Measurements from ENCODE around the gene BRD3OS. TPM values are rescaled to one million over a fixed set of nuclear protein-coding genes. Genes with fewer than 3 reads are reported as not detected.

The BRD3OS gene
- total RNA-seq, 4 donors from 2014 or later: 7.4 to 23.9 (median 13.6) TPM

DNA sequence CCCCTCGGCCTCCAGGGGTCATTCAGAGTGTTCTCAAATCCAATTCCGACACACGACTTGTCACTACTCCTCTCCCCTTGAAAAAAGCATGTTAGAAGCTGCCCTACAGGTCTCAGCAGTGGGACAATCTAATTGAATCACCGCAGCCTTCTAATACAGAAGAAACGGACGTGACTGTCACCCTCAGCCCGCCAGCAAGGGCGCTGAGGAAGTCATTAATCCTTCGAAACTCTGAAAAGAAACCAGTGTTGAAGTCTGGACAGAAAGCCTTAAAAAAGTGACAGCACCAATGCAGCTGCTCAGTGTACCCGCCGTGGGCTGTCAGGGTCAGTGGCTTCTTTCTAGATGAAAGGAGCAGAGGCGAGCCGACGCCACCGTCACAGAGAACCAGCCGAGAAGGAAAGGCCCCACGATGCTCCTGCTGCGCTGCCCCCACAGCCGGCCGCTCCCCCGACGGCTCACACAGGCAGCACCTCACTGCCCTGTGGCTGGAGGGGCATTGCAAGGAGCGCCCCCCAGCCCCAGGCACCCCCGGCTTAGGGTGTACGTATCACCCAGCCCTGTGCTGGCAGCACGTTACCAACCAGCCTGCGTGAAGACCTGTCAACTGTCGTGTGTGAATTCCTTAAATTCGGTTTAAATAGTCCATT is 5.7 kb downstream of the BRD3OS start:
- H3K9me3 ChIP-seq: no peaks in the 10 kb centered on the region
- H3K4me3 ChIP-seq: no peak overlapping the region
- TF ChIP-seq, protein P1, sequence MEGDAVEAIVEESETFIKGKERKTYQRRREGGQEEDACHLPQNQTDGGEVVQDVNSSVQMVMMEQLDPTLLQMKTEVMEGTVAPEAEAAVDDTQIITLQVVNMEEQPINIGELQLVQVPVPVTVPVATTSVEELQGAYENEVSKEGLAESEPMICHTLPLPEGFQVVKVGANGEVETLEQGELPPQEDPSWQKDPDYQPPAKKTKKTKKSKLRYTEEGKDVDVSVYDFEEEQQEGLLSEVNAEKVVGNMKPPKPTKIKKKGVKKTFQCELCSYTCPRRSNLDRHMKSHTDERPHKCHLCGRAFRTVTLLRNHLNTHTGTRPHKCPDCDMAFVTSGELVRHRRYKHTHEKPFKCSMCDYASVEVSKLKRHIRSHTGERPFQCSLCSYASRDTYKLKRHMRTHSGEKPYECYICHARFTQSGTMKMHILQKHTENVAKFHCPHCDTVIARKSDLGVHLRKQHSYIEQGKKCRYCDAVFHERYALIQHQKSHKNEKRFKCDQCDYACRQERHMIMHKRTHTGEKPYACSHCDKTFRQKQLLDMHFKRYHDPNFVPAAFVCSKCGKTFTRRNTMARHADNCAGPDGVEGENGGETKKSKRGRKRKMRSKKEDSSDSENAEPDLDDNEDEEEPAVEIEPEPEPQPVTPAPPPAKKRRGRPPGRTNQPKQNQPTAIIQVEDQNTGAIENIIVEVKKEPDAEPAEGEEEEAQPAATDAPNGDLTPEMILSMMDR (IDR thresholded peaks at IDR 0.05): no peak
- TF ChIP-seq POLR2A (IDR thresholded peaks at IDR 0.05): no peak
- H3K4me1 ChIP-seq: no peaks in the 10 kb centered on the region
- H3K27me3 ChIP-seq: no peaks in the 10 kb centered on the region
- intact Hi-C loops (cut with DNase I; ENCODE audit: low total_unique reads): no loop called here
- no peak overlapping the region for H3K27ac ChIP-seq
- DNase-seq: no peak
- no peaks in the 10 kb centered on the region for H3K36me3 ChIP-seq

GRCh38 chr9:134031783-134032182 is 6.5 kb downstream of the BRD3OS start:
- no peak for DNase-seq
- H3K9me3 ChIP-seq: no peaks in the 10 kb centered on the region
- H3K27me3 ChIP-seq: no peaks in the 10 kb centered on the region
- no peak for TF ChIP-seq POLR2A (IDR thresholded peaks at IDR 0.05)
- TF ChIP-seq, protein P1 (IDR thresholded peaks at IDR 0.05): no peak
- intact Hi-C loops (cut with DNase I; ENCODE audit: low total_unique reads): no loop called here
- no peak overlapping the region for H3K27ac ChIP-seq
- H3K36me3 ChIP-seq: no peaks in the 10 kb centered on the region
- H3K4me1 ChIP-seq: no peaks in the 10 kb centered on the region
- H3K4me3 ChIP-seq: no peak overlapping the region

DNA sequence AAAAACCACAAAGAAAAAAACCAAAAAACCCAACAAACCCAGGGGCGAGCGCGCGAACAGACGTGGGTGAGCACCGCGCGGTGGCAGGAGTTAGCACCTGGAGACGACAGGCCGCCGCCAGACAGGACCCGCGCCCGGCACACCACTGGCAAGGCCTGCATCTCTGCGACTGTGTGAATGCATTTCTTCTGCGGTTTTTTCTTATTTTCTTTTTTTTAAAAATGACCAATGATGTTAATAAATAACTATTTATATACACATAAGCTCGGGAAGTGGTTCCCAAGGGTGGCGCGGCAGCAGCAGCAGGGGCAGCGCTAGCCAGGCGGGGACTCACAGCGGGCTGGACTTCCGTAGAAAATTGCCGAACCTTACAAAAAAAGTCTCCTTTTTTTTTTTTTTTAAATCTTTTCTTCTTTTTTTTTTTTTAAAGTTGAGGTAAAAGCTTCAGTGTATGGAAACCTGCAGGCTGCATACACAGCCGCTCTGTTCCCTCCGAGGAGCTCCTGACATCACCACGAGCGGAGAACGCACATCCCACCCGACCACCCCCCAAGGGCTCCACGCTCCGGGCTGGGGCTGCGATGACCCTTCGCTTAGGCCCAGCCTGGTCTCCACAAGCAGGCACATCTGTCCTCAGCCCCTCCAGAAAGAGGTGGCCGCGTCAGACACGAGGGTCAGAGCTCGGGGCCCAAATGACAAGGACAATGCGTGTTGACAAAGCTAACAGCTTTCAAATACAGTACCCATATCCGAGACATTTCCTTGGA is 7.4 kb downstream of the BRD3OS start:
- Histone ChIP-seq H3K27ac (no peak overlapping the region), H3K27me3 (no peaks in the 10 kb centered on the region), H3K36me3 (no peaks in the 10 kb centered on the region), H3K9me3 (no peaks in the 10 kb centered on the region), H3K4me3 (no peak overlapping the region), H3K4me1 (no peaks in the 10 kb centered on the region)
- DNase-seq: no peak
- TF ChIP-seq POLR2A (IDR thresholded peaks at IDR 0.05): no peak
- TF ChIP-seq, protein P1 (IDR thresholded peaks at IDR 0.05): no peak
- intact Hi-C loops (cut with DNase I; ENCODE audit: low total_unique reads): no loop called here

GRCh38 chr9:134033516-134034214 is 8.4 kb downstream of the BRD3OS start:
- TF ChIP-seq POLR2A (IDR thresholded peaks at IDR 0.05): no peak
- TF ChIP-seq, protein P1 (IDR thresholded peaks at IDR 0.05): no peak
- Histone ChIP-seq H3K9me3 (peaks cover 0 to 7% of the 10 kb centered on the region in 2 donors), H3K36me3 (no peaks in the 10 kb centered on the region), H3K27me3 (no peaks in the 10 kb centered on the region), H3K4me3 (no peak overlapping the region), H3K27ac (no peak overlapping the region), H3K4me1 (no peaks in the 10 kb centered on the region)
- intact Hi-C loops (cut with DNase I; ENCODE audit: low total_unique reads): no loop called here
- no peak for DNase-seq
